Brain pericyte (primary cell): ENCODE measurements around the gene FBXL4.

Experiments
- DNase-seq: peaks from one replicate; pipeline ENCODE4 v3.0.0-alpha.2; 2012; ENCODE audit warnings: low read depth, low spot score

The FBXL4 gene

DNA sequence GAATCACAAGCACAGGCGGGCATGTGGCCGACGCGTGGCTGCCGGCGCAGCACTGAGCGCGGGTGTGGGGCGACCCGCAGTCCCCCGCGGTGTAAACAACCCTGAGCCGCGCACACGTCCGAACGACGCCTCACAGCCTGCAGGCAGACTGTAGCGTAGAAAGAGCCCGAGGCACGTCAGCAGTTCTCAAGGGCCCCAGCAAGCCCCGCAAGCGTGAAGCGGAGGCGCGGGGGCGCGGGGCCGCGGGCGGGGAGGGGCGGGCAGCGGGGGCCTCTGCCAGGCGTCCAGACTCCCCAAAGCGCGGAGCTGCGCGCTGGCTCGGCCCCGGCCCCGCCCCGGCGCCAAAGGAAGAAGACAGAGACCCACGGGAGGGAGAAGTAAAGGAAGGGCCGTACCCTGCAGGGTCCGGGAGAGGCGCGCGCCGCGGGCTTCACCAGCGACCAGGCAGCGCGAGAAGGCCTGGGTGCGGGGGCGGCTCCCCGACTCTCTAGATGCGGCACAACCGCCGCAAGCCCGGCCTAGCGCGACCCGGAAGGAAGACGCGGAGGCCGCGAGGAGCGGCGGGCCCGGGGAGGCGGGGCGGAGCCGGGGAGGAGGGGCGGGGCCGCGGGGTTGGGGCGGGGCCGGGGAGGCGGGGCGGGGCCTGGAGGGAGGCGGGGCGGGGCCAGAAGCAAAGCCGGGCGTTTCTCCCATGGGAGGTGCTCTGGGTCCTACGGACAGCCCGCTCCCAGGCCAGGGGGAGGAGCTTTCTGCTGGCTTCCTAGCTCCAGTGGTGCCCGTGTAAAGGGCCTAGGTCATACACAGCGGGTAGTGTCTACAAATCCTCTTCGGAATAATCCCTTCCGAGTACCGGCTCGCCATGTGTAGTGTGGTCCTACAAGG, at the start of gene FBXL4:
FBXL4 (minus strand) TSS at position 536 of the 882 bp plus-strand sequence. CDS start 20,958 bp downstream, outside the sequence.
- DNase-seq = no peak

DNA sequence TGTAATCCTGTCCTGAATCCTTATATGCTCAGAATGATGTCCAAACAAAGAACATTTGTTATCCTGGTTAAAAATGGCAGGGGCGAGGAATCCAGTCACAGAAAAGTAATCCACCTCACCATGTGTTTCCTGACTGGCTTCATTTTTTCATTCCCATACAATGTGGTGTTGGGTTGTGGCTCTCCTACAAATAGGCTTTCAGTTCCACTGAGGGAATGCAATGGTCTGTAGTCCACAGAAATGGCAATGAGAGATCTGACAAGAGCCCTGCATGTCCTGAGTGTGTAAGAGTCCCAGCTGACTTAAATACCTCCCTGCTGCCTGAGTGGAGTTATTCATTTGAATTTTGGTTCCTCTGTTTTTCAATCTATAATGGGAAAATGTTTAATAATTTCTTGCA, 47.4 kb upstream of the FBXL4 start:
- DNase-seq = no peak

DNA sequence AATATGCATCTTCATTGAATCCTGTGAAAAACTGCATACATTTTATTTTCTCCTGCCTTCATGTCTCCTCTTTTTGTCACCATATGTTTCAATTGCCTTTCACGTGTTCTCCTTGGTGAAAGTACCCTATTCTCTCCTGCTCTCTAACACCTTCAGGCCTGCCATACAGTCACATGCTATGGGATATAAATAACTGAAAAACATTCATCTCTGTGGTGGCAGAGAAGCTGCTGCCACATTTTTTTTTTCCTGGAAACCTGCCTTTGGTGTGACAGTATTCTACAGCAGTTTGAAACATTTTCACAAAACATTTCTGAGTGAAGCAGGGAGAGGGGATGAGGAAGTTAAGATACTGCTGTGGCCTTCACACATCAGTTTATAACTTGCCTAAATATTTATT, 44.8 kb upstream of the FBXL4 start:
- DNase-seq = no peak

DNA sequence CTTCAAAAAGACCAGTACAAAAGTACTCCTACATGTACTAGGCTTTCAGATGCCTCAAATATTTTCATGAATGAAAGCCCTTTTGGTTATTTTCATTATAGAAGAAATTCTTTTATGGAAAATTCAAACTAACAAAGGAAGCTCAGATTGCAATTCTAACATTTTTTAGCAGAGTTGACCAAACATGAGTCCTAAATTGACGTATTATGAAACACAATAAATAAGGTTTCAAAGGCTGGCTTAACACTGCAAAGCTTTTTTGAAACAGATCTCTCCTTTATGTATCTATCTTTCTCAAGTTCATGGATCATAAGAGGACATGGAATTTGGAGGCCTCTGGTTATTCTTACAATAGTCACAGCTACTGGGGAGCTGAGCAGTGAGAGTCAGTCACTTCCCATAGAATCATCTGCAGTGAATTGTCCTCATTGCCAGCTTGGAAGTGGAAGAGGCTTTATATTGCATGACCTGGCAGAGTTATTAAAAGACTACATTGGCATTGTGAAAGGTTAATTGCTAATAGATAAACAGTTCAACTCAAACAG, 38.4 kb upstream of the FBXL4 start:
- DNase-seq = no peak

DNA sequence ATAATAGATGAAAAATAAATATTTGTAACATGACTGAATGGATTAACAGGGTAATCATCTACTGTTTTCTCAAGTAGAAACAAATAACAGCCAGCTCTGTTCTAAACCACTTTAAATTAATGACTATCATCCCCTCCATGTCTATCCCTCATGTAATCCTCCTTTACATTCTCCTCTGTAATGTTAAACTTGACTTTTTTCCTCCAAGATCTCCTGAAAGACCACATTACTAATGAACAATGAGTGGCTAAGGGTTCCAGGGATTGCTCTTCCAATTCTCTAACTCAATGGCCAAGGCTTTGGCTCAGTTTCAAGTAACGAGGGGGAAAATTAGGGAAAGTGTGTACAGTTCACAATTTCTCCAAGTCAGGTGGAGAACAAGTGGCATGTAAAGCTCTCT, 37.6 kb upstream of the FBXL4 start:
- no peak for DNase-seq

DNA sequence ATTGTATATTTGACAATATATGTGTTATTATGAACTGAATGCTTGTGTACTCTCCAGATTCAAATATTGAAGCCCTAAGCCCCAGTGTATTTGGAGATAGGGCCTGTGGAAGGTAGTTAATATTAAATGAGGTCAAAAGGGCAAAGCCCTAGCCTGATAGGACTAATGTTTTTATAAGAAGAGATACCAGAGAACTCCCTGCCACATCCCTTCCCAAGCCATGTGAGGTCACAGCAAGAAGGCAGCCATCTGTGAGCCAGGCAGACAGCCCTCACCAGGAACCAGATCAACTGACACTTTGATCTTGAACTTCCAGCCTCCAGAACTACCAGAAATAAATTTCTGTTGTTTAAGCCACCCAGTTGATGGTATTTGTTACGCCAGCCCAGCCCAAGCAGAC, 36.4 kb upstream of the FBXL4 start:
- no peak for DNase-seq

DNA sequence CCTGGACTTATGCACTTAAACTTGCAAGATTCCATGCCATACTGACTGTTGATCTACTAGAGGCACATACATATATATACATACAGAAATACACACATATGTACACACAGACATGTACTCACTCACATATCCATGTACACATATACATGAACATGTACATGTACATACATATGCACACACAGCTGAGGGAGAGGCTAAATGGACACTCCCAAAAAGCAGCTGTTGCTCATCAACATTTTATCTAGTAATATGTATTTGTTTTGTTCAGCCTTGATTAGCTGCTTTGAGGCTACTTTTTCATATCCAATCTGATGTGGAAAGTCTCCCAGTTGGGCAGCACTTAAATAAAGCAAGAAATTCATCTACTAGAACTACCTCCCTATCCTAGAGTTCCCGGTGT, 33.7 kb upstream of the FBXL4 start:
- no peak for DNase-seq

DNA sequence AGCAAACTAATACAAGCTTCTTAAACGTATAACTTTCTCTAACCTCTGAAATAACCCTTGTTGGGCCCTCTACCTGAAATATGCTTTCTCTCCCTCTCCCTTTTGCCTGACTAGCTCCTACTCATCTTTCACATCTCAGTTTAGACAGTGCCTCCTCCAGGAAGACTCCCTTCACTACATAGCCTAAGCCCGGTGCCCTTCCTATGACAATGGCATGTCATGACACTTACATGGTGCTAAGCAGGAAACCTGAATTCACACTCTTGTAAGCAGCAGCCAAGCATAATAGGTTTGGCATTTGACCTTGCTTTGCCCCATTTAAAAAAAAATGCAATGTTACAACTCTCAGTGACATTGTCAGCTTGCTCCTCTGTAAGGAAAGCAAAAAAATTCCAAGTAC, 33.1 kb upstream of the FBXL4 start:
- DNase-seq = no peak

DNA sequence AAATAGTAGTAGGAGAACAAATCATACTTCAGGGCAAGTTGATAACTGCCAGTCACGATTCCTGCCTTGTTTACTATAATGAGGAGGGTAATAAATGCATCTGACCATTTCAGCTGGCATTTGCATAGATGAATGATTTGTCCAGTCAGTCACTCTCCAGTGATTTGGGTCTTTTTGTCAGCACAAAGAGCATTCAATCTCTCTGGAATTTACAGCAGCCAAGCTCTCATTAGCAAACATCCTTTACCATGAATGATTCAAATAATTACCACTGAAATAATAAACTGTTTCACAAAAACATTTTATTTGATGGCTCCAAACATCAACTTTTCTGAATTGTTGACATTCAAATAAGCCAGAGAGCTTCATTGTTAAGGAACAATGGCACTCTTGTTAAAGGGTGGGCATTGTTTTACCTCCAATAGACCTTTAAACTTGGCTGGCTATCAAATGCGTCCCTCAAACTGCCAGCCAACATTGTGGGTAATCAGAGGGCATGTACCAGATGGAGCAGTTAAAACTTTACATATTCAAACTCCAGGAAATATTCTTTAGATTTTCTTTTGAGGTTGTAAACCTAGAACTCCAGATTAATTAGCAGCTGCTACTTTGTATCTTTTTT, 30.0 kb upstream of the FBXL4 start:
- no peak for DNase-seq

DNA sequence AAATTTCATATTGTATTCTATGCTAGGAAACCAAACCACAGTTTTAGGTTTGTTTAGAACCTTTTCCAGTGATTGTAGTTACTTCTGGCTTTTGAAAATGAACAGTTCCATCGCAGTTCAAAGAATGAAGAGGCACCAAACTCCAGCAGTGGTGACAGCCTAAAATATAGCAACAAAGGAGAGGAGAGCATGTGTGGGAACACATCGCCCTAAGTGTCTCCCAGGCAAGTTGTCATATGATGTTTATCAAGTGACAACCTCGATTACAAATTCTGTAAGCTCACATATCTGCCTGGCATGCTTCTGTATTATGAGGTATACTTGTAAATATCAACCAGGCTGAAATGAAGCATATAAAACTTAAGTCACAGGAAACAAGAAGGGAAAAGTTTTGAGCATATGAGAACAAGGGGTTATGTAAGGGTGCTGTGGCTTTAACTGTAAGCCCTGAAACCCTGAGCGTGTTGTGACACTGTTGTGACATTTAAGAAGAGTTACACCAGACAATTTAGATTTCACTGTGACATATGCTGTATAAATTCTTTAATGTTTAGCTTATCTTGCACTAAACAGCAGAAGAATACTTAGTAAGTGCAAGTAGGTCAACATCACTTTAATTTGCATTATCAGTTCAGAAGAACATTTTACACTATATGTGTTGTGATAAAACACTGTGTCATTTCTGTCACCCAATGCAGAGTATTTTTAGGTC, 29.1 kb upstream of the FBXL4 start:
- no peak for DNase-seq

DNA sequence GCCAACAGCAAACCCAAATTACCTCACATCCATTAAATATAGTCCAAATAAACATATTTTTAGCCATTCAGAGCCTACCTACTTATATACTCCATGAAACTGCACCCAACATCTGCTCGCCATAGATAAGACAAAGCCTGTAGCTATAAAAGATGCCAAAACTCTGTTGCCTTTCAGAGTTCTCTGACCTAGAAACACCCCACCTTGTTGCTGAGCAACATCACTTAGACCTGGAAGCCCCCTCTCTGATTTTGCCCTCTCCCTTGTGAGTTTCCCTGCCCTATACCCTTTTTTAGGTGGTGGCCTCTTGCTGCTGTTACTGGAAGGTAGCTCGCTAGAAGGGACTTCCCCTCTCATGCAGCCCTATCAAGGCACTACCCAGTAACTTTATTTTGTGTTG, 27.7 kb upstream of the FBXL4 start:
- no peak for DNase-seq

DNA sequence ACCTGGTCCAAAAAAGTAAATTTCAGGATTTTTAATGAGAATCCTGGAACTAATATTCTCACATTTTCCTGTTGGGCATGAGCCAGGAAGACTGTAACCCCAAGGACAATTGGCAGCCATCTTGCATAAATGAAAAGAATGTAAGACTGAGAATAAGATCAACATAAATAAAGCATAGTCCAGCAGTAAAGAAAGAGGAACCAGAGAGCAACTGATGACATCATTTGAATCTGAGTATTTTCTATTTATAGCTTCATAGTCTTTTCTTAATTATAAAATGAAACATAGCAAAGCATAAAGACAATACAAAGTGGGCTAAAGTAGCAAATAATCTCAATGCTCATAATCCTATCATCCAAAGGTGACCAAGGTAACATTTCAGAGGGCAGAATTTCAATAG, 26.6 kb upstream of the FBXL4 start:
- DNase-seq = no peak

DNA sequence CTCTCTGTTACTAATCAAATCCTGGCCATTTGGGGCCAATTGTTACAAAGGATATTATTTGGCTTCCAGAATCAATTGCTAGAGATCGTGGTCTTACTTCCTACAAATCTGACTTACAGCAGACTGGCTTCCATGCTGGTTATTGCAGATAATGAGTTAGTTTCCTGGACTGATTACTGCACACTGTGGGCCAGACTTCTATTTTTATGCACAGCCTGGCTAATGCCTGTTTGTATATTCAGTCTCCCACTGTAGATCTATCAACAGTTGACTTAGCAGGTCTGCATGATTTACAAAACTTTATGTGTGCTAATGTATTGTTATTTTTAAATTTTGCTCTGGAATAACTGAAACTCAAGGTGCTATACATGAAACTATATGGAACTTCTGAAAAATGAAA, 25.8 kb upstream of the FBXL4 start:
- no peak for DNase-seq

DNA sequence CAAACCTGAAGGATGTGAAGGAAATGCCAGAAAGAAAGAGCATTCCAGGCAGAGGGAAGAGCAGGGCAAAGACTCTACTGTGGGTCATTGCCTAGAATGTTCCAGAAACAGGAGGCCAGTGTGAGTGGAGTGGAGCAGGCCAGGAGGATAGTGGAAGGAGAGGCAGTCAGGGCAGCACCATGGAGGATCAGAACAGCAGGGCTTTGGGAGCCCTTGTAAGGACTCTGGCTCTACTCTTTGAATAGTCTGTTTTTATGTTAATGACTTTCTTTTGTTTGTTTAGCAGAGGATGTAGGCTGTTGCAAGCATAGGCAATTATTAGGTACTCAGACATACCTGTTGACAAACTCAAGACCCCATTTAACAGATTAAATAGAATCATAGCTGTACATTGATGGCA, 23.6 kb upstream of the FBXL4 start:
- DNase-seq = no peak

DNA sequence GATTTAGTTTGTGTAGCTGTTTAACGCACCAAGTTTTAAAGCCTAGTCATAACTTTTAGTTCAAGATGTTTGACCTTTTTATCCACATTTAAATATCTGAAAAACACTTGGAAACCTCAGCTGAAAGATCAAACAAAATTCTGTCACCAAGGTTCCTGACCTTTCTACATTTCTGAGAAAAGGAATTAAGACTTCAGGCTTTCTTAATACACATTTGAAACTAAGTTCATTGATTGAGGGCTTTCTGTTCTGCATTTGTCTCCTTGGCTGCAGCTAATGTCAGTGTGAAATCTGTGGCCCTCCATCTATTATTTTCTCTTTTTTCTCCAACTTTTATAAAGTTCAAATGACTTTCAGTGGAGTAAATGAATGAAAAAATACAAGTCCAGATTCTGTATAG, 22.7 kb upstream of the FBXL4 start:
- DNase-seq = no peak

DNA sequence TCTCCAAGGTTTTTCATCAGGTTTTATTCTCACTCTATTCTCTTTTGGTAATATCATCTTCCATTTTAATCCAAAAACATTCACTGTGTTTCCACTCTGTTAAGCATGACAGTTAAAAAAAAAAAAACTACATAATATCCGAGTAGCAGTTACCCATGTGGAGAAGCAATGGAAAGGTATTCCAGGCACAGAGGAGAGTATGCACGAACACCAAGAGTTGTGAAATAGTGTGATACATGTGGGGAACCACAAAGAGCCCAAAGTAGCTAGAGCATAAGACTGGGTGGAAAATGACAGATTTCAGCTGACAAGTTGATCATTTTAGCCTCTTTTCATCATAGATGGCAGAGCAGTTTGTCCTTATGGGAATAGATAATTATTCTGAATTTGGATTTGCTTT, 19.9 kb upstream of the FBXL4 start:
- no peak for DNase-seq

DNA sequence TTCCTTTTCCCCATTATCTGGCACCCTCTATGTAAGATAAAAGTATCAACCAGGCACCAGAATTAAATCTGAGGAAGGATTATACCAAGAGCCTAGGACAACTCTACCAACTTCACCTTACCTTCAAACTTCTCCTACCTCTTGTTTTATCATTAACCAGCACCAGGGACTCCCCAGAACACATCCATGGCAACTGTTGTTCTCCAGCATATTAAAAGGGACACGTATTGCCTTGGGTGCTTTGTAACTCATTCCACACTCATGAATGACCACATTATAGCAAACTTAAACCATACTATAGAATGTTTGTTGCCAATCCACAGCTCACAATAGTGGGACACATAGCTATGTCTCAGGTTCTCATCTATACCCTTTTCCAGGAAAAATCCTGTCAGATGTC, 11.9 kb upstream of the FBXL4 start:
- no peak for DNase-seq

DNA sequence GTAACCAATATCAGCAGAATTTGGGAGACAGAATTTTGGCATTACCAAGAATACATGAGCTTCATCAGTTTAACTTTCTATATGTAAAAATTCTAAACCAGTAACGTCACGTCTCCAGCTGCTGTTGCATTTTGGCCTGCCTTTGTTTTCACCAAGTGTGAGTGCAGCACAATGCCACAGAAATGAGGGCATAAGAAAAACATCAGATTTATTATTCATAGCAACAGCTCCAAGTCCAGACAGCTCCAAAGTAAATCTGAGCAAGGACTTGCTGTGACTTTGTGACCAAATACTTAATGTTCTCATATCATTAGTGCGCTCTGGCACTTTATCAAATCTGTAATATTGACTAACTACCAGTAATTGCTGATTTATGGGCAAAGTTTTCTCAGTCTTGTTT, 11.0 kb upstream of the FBXL4 start:
- DNase-seq = no peak

DNA sequence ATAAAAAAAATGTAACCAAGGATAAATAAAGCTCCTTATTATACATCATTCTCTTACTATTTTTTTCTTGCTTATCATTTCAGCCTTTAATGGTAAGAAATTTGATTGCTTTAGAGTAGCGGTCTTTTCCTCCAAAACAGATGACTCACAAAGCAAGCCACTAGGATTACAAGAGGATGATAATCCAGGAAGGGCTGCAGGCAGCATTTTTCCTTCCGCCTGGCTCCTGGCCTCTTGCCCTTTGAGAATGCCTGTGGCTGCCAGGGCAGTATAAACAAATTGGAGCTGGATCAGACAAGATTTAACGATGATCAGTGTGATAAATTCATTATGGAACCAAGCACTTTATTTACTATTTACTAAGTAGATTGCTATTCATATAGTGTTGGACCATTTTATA, 9.7 kb upstream of the FBXL4 start:
- no peak for DNase-seq

DNA sequence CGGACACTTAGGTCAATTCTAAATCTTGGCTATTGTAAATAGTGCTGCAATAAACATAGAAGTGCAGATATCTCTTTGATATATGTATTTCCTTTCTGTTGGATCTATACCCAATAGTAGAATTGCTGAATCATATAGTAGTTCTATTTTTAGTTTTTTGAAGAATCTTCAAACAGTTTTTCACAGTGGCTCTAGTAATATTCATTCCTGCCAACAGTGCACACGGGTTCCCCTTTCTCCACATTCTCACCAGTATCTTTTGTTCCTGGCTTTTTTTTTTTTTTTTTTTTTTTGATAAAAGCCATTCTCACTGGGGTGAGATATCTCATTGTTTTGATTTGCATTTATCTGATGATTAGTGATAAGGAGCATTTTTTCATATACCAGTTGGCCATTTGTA, 1.8 kb upstream of the FBXL4 start:
- DNase-seq = no peak

DNA sequence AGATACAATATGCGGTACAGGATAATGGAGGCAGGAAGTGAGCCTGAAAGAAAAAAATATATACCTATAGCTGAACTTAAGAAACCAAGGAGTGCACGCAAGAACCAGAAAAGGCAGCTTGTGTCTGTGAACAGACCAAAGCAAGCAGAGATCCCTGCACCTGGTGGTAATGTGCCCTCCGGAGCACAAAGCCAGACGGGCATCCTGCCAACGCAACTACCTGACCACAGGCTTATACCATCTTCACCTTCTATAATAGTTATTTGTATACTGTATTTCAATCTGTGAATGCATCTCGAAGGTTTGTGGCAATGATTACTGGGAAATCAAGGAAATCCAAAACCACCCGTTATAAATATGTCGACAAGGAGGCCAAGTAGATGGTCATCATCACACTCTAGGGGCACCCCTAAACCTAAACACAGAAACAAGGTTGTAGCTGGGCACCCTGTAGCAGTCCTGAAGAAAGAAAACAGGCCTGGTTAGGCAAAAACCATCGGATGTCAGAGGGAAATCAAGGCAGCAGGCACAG, 801 bp downstream of the FBXL4 start:
- DNase-seq = no peak

DNA sequence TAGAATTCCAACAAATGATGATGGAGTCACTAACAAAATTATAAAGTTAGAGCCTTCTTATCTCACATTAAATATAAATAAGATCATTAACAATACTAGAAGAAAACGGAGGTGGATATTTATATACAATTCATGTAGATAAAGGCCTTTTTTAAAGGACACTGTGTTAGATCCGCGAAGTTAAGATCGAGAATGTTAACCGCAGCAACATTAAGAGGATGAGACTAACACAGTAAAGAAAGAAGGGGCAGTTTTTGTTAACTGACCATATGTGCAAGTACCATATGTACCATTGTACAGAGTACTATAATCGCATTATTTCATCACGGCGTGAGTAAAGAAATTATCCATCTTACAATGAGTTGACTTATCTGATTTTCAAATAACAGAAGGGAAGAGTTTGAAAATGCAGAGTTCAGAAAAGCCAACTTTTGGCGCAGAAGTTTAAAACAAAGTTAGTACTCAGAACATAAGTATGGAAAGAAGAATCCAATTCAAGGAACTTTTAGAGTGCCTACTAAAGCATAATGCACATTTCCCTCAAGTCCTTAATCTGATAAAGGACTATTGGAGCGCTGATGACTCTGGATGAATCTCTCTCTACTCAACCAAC, 1.4 kb downstream of the FBXL4 start:
- no peak for DNase-seq
